HEK293 (cell line): ENCODE results near the gene DUSP12.

Experiments used
- GLI2 ChIP-seq: fragments of 450-650 bp; formaldehyde crosslinking; IDR thresholded peaks from 2 replicates; pipeline ENCODE4; 2017; ENCODE audit warnings: missing biosample characterization, missing genetic modification characterization, low read depth, borderline replicate concordance
- ZBTB7A ChIP-seq: fragments of 450-650 bp; formaldehyde crosslinking; IDR thresholded peaks from 2 replicates; pipeline ENCODE4 v1.5.1; 2016; ENCODE audit warnings: low read depth, missing biosample characterization, missing genetic modification characterization
- ZFP41 ChIP-seq: fragments of 450-650 bp; formaldehyde crosslinking; IDR thresholded peaks from 2 replicates; pipeline ENCODE4 v1.5.1; 2016; ENCODE audit warnings: missing biosample characterization, missing genetic modification characterization, borderline replicate concordance
- ZNF37A ChIP-seq: fragments of 450-650 bp; IDR thresholded peaks from 2 replicates; pipeline ENCODE4 v1.5.1; 2018; ENCODE audit warnings: missing biosample characterization, missing genetic modification characterization
- ZNF394 ChIP-seq: fragments of 450-650 bp; formaldehyde crosslinking; IDR thresholded peaks from 2 replicates; pipeline ENCODE4 v1.5.1; 2016; ENCODE audit warnings: missing biosample characterization, missing genetic modification characterization, mild to moderate bottlenecking, moderate library complexity, borderline replicate concordance
- ZNF416 ChIP-seq: fragments of 450-650 bp; formaldehyde crosslinking; IDR thresholded peaks from 2 replicates; pipeline ENCODE4 v1.5.1; 2016; ENCODE audit warnings: missing biosample characterization, missing genetic modification characterization
- ZNF521 ChIP-seq: fragments of 450-650 bp; formaldehyde crosslinking; IDR thresholded peaks from 2 replicates; pipeline ENCODE4 v1.5.1; 2017; ENCODE audit warnings: missing biosample characterization, mild to moderate bottlenecking, missing genetic modification characterization
- ZNF548 ChIP-seq: fragments of 450-650 bp; formaldehyde crosslinking; IDR thresholded peaks from 2 replicates; pipeline ENCODE4 v1.5.1; 2016; ENCODE audit warnings: missing biosample characterization, missing genetic modification characterization
- ZNF660 ChIP-seq: fragments of 450-650 bp; IDR thresholded peaks from 2 replicates; pipeline ENCODE4 v1.5.1; 2018; ENCODE audit warnings: missing biosample characterization, mild to moderate bottlenecking, missing genetic modification characterization
- ZNF777 ChIP-seq: fragments of 450-650 bp; formaldehyde crosslinking; IDR thresholded peaks from 2 replicates; pipeline ENCODE4 v1.5.1; 2017; ENCODE audit warnings: missing biosample characterization, missing genetic modification characterization, borderline replicate concordance
- TF ChIP-seq, protein P1 (sequence below): fragments of 450-650 bp; formaldehyde crosslinking; IDR thresholded peaks from 2 replicates; pipeline ENCODE4 v1.5.1; 2016; ENCODE audit warnings: missing biosample characterization, missing genetic modification characterization
- TF ChIP-seq, protein P2 (sequence below): fragments of 450-650 bp; formaldehyde crosslinking; optimal IDR thresholded peaks from 2 replicates; pipeline ENCODE3; 2016; ENCODE audit warnings: missing biosample characterization, mild to moderate bottlenecking, missing genetic modification characterization
- TF ChIP-seq, protein P3 (sequence below): fragments of 450-650 bp; formaldehyde crosslinking; IDR thresholded peaks from 2 replicates; pipeline ENCODE4 v1.5.1; 2016; ENCODE audit warnings: missing biosample characterization, missing genetic modification characterization
- TF ChIP-seq, protein P4 (sequence below): fragments of 450-650 bp; formaldehyde crosslinking; IDR thresholded peaks from 2 replicates; pipeline ENCODE4 v1.5.1; 2016; ENCODE audit warnings: missing biosample characterization, missing genetic modification characterization

DNA sequence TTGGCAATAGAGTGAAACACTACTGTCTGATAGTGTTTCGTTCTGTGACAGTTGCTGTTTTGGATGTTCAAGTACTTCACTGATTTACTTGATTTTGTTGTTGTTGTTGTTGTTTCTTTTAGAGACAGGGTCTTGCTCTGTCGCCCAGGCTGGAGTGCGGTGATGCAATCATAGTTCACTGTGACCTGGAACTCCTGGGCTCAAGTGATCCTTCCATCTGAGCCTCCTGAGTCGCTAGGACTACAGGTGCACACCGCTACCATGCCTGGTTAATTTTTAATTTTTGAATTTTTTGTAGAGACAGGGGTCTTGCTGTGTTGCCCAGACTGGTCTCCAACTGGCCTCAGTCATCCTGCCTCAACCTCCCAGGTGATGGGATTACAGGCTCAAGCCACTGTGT is 18.9 kb downstream of the DUSP12 start:
- no peak for TF ChIP-seq ZNF777 (tag by site-specific recombination)
- TF ChIP-seq GLI2 (tag by site-specific recombination): no peak
- TF ChIP-seq ZNF394 (tag by site-specific recombination): no peak
- TF ChIP-seq, protein P1, sequence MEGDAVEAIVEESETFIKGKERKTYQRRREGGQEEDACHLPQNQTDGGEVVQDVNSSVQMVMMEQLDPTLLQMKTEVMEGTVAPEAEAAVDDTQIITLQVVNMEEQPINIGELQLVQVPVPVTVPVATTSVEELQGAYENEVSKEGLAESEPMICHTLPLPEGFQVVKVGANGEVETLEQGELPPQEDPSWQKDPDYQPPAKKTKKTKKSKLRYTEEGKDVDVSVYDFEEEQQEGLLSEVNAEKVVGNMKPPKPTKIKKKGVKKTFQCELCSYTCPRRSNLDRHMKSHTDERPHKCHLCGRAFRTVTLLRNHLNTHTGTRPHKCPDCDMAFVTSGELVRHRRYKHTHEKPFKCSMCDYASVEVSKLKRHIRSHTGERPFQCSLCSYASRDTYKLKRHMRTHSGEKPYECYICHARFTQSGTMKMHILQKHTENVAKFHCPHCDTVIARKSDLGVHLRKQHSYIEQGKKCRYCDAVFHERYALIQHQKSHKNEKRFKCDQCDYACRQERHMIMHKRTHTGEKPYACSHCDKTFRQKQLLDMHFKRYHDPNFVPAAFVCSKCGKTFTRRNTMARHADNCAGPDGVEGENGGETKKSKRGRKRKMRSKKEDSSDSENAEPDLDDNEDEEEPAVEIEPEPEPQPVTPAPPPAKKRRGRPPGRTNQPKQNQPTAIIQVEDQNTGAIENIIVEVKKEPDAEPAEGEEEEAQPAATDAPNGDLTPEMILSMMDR (tag by site-specific recombination): no peak
- no peak for TF ChIP-seq ZNF416 (tag by site-specific recombination)
- TF ChIP-seq ZNF37A (tag by site-specific recombination): no peak
- TF ChIP-seq, protein P2, sequence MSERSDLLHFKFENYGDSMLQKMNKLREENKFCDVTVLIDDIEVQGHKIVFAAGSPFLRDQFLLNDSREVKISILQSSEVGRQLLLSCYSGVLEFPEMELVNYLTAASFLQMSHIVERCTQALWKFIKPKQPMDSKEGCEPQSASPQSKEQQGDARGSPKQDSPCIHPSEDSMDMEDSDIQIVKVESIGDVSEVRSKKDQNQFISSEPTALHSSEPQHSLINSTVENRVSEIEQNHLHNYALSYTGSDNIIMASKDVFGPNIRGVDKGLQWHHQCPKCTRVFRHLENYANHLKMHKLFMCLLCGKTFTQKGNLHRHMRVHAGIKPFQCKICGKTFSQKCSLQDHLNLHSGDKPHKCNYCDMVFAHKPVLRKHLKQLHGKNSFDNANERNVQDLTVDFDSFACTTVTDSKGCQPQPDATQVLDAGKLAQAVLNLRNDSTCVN (tag by site-specific recombination): no peak
- no peak for TF ChIP-seq ZNF660 (tag by site-specific recombination)
- TF ChIP-seq, protein P3, sequence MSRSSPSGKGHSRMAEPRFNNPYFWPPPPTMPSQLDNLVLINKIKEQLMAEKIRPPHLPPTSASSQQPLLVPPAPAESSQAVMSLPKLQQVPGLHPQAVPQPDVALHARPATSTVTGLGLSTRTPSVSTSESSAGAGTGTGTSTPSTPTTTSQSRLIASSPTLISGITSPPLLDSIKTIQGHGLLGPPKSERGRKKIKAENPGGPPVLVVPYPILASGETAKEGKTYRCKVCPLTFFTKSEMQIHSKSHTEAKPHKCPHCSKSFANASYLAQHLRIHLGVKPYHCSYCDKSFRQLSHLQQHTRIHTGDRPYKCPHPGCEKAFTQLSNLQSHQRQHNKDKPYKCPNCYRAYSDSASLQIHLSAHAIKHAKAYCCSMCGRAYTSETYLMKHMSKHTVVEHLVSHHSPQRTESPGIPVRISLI (tag by site-specific recombination): no peak
- TF ChIP-seq ZNF521 (tag by site-specific recombination): no peak
- TF ChIP-seq ZBTB7A (tag by site-specific recombination): no peak
- TF ChIP-seq ZFP41 (tag by site-specific recombination): no peak
- TF ChIP-seq, protein P4, sequence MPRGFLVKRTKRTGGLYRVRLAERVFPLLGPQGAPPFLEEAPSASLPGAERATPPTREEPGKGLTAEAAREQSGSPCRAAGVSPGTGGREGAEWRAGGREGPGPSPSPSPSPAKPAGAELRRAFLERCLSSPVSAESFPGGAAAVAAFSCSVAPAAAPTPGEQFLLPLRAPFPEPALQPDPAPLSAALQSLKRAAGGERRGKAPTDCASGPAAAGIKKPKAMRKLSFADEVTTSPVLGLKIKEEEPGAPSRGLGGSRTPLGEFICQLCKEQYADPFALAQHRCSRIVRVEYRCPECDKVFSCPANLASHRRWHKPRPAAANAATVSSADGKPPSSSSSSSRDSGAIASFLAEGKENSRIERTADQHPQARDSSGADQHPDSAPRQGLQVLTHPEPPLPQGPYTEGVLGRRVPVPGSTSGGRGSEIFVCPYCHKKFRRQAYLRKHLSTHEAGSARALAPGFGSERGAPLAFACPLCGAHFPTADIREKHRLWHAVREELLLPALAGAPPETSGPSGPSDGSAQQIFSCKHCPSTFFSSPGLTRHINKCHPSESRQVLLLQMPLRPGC (tag by site-specific recombination): no peak
- TF ChIP-seq ZNF548 (tag by site-specific recombination): no peak
